Fibroblast of lung (primary cell): Measurements from ENCODE around the gene GRIK4.

ENCODE experiments used
- EZH2 ChIP-seq: IDR thresholded peaks from 2 replicates; pipeline ENCODE4 v1.5.1; 2012; ENCODE audit warnings: low read length, control low read depth, mild to moderate bottlenecking; ENCODE audit errors: missing control alignments
- TF ChIP-seq, protein P1 (sequence below), 2 donors: IDR thresholded peaks in 1 of 2; conservative IDR thresholded peaks in 1 of 2; 1 replicate in 1 of 2; 2 replicates in 1 of 2; pipeline ENCODE4 v1.5.1; 2011 to 2012; ENCODE audit warnings: low read length in 2 of 2, control low read depth in 1 of 2, inconsistent platforms in 1 of 2, low read depth in 1 of 2, mild to moderate bottlenecking in 1 of 2

DNA sequence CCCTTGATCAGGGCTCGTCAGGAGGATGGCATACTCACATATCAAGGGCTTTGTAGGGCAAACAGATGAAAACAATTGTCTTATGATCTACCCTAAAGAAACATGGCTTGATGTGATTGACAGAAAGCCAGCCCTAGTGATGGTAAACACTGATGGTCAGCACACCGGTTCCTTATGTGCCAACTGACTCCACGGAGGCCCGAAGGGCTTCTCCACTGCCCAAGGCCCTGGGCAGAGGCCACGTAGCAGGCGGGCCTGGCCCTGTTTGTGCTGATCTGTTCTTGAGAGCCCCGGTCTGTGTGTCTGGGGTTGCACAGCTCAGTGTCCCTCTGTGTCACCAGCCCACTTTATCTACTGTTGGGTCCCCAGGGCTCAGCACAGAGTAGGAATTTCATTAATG is 115.2 kb downstream of the GRIK4 start:
- TF ChIP-seq, protein P1, sequence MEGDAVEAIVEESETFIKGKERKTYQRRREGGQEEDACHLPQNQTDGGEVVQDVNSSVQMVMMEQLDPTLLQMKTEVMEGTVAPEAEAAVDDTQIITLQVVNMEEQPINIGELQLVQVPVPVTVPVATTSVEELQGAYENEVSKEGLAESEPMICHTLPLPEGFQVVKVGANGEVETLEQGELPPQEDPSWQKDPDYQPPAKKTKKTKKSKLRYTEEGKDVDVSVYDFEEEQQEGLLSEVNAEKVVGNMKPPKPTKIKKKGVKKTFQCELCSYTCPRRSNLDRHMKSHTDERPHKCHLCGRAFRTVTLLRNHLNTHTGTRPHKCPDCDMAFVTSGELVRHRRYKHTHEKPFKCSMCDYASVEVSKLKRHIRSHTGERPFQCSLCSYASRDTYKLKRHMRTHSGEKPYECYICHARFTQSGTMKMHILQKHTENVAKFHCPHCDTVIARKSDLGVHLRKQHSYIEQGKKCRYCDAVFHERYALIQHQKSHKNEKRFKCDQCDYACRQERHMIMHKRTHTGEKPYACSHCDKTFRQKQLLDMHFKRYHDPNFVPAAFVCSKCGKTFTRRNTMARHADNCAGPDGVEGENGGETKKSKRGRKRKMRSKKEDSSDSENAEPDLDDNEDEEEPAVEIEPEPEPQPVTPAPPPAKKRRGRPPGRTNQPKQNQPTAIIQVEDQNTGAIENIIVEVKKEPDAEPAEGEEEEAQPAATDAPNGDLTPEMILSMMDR (conservative IDR thresholded peaks at IDR 0.05 in 1 of 2, IDR thresholded peaks at IDR 0.05 in 1 of 2; ENCODE audit: low read depth in 1 of 2, low read length in 2 of 2) = no peak
- no peak for TF ChIP-seq EZH2
